Liver (tissue), 9 donors: ENCODE results near the gene MEIS2. TPM values are rescaled to one million over a fixed set of nuclear protein-coding genes. Genes with fewer than 3 reads are reported as not detected.

ENCODE experiments used
- DNase-seq: peaks from one replicate; pipeline ENCODE4 v3.0.0-alpha.2; 2017; ENCODE audit warnings: low spot score
- H3K27ac ChIP-seq, 2 donors: one replicate each; pipeline ENCODE4 v1.7.0; 2013; ENCODE audit warnings: inconsistent platforms in 2 of 2, low read length in 2 of 2, control low read depth in 1 of 2, low read depth in 1 of 2, mild to moderate bottlenecking in 1 of 2
- H3K27me3 ChIP-seq, 4 donors: one replicate each; pipeline versions ENCODE4 v1.6.1 to v1.7.0; 2013; ENCODE audit warnings: low read length in 3 of 4, inconsistent platforms in 1 of 4, mild to moderate bottlenecking in 1 of 4, moderate library complexity in 1 of 4; ENCODE audit not compliant: control insufficient read depth in 4 of 4, insufficient read depth in 4 of 4
- H3K36me3 ChIP-seq, 4 donors: one replicate each; pipeline versions ENCODE4 v1.6.1 to v1.7.0; 2013; ENCODE audit warnings: low read length in 3 of 4, mild to moderate bottlenecking in 3 of 4, low read depth in 1 of 4, moderate library complexity in 1 of 4; ENCODE audit not compliant: control insufficient read depth in 4 of 4, insufficient read depth in 3 of 4
- H3K4me1 ChIP-seq, 4 donors: one replicate each; pipeline versions ENCODE4 v1.6.1 to v1.7.0; 2013; ENCODE audit warnings: low read length in 3 of 4, mild to moderate bottlenecking in 3 of 4, moderate library complexity in 1 of 4; ENCODE audit not compliant: control insufficient read depth in 4 of 4, insufficient read depth in 4 of 4
- H3K4me3 ChIP-seq, 3 donors: one replicate each; pipeline versions ENCODE4 v1.6.1 to v1.7.0; 2013; ENCODE audit warnings: low read length in 3 of 3, control low read depth in 1 of 3, low read depth in 1 of 3, mild to moderate bottlenecking in 1 of 3
- H3K9ac ChIP-seq, 2 donors: one replicate each; pipeline ENCODE4 v1.7.0; 2013; ENCODE audit warnings: low read length in 2 of 2, mild to moderate bottlenecking in 2 of 2, moderate library complexity in 2 of 2, control low read depth in 1 of 2, low read depth in 1 of 2
- H3K9me3 ChIP-seq, 4 donors: one replicate each; pipeline versions ENCODE4 v1.6.1 to v1.7.0; 2013; ENCODE audit warnings: low read length in 3 of 4; ENCODE audit not compliant: control insufficient read depth in 4 of 4
- EGR1 ChIP-seq, 2 donors: IDR thresholded peaks; 2 replicates each; pipeline ENCODE4 v1.6.1; 2016 to 2018; ENCODE audit warnings: antibody characterized with exemption in 2 of 2, low read depth in 2 of 2
- FOXA1 ChIP-seq: IDR thresholded peaks from 2 replicates; pipeline ENCODE4 v1.6.1; 2016; ENCODE audit warnings: antibody characterized with exemption
- FOXA2 ChIP-seq: IDR thresholded peaks from 2 replicates; pipeline ENCODE4 v1.6.1; 2016; ENCODE audit warnings: antibody characterized with exemption
- GABPA ChIP-seq, 2 donors: IDR thresholded peaks in 1 of 2; conservative IDR thresholded peaks in 1 of 2; 2 replicates each; pipeline ENCODE4 v1.6.1; 2016; ENCODE audit warnings: antibody characterized with exemption in 2 of 2, mild to moderate bottlenecking in 1 of 2, moderate library complexity in 1 of 2
- HNF4A ChIP-seq, 2 donors: conservative IDR thresholded peaks; 2 replicates each; pipeline ENCODE4 v1.6.1; 2016; ENCODE audit warnings: antibody characterized with exemption in 2 of 2, mild to moderate bottlenecking in 2 of 2
- HNF4G ChIP-seq: IDR thresholded peaks from 2 replicates; pipeline ENCODE4 v1.6.1; 2016; ENCODE audit warnings: antibody characterized with exemption
- JUND ChIP-seq, 2 donors: IDR thresholded peaks; 2 replicates each; pipeline ENCODE4 v1.6.1; 2016; ENCODE audit warnings: antibody characterized with exemption in 2 of 2
- NR2F2 ChIP-seq: IDR thresholded peaks from 2 replicates; pipeline ENCODE4 v1.6.1; 2016; ENCODE audit warnings: antibody characterized with exemption
- RAD21 ChIP-seq, 2 donors: IDR thresholded peaks; 2 replicates each; pipeline ENCODE4 v1.6.1; 2016; ENCODE audit warnings: antibody characterized with exemption in 2 of 2, mild to moderate bottlenecking in 2 of 2
- RXRA ChIP-seq, 2 donors: IDR thresholded peaks; 2 replicates each; pipeline ENCODE4 v1.6.1; 2017 to 2018; ENCODE audit warnings: antibody characterized with exemption in 2 of 2, mild to moderate bottlenecking in 1 of 2
- SP1 ChIP-seq: IDR thresholded peaks from 2 replicates; pipeline ENCODE4 v1.6.1; 2018; ENCODE audit warnings: antibody characterized with exemption, mild to moderate bottlenecking
- TAF1 ChIP-seq: conservative IDR thresholded peaks from 2 replicates; pipeline ENCODE4 v1.6.1; 2016; ENCODE audit warnings: antibody characterized with exemption, mild to moderate bottlenecking
- YY1 ChIP-seq: IDR thresholded peaks from 2 replicates; pipeline ENCODE4 v1.6.1; 2016; ENCODE audit warnings: antibody characterized with exemption, mild to moderate bottlenecking
- WGBS: extraction: QIAGEN DNeasy Blood & Tissue Kit; methylation state at CpG from one replicate; pipeline ENCODE4 v1.1.7; 2013; 5-methylcytosine and 5-hydroxymethylcytosine counted together
- polyA plus RNA-seq, 2 donors: library from polyadenylated mRNA; stranded (reverse) in 1 of 2; unstranded in 1 of 2; fragments of 200-250 nt in 1 of 2; fragments of >200 nt in 1 of 2; fragmentation: Nextera tagmentation in 1 of 2; extraction: Ambion mirVana in 1 of 2; gene quantifications; one replicate each; pipeline versions ENCODE4 v1.2.1 to v1.2.3, GENCODE V29; 2013 to 2015
- total RNA-seq, 2 donors: library from RNA; depleted of rRNA; stranded (reverse); fragments of >200 nt; gene quantifications; one replicate each; pipeline ENCODE4 v1.2.3, GENCODE V29; 2014
- TF ChIP-seq, protein P1 (sequence below): IDR thresholded peaks from 2 replicates; pipeline ENCODE4 v1.6.1; 2016; ENCODE audit warnings: antibody characterized with exemption
- TF ChIP-seq, protein P2 (sequence below): IDR thresholded peaks from 2 replicates; pipeline ENCODE4 v1.6.1; 2016; ENCODE audit warnings: antibody characterized with exemption
- TF ChIP-seq, protein P3 (sequence below): fragments of 150-350 bp; IDR thresholded peaks from 2 replicates; pipeline ENCODE4 v1.5.1; 2017; ENCODE audit warnings: improper control_type of control experiment, low read depth, low read length; ENCODE audit not compliant: missing input control
- TF ChIP-seq, protein P4 (sequence below): IDR thresholded peaks from 2 replicates; pipeline ENCODE4 v1.6.1; 2016; ENCODE audit warnings: antibody characterized with exemption
- TF ChIP-seq, protein P5 (sequence below): IDR thresholded peaks from 2 replicates; pipeline ENCODE4 v1.6.1; 2016; ENCODE audit warnings: antibody characterized with exemption, mild to moderate bottlenecking
- donor health status: healthy.
- donor health status: healthy.
- donor health status: healthy.
- donor health status: healthy.
- donor health status: healthy.

MEIS2 gene
- total and polyA plus RNA-seq, 4 donors: 3.9 to 12.6 (median 7.6) TPM

DNA sequence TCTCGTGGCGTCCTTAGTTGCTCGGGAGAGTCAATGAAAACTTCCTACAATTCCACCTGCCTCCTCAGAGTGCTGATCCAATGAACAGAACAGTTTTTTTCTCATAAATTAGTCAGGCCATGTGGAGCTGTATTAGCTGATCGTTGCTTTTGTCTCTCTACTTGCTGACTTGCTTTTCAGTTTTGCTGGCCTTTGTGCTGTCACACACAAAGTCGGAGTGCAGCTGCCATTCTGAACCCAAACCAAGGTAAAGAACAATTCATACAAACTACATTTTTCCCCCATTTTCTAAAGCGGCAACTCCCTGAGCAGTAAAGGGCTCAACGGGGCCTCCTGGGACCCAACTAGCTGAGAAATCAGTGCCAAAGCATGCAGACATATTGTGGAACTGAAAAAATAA, 43.1 kb downstream of the MEIS2 start:
- Histone ChIP-seq H3K9me3 (no peaks in the 10 kb centered on the region), H3K9ac (no peak overlapping the region), H3K27me3 (no peaks in the 10 kb centered on the region), H3K36me3 (no peaks in the 10 kb centered on the region), H3K27ac (no peak overlapping the region), H3K4me1 (no peaks in the 10 kb centered on the region), H3K4me3 (no peak overlapping the region)
- WGBS: 94% methylated on average over 7 of the region's 7 CpGs
- TF ChIP-seq NR2F2: no peak
- TF ChIP-seq, protein P1, sequence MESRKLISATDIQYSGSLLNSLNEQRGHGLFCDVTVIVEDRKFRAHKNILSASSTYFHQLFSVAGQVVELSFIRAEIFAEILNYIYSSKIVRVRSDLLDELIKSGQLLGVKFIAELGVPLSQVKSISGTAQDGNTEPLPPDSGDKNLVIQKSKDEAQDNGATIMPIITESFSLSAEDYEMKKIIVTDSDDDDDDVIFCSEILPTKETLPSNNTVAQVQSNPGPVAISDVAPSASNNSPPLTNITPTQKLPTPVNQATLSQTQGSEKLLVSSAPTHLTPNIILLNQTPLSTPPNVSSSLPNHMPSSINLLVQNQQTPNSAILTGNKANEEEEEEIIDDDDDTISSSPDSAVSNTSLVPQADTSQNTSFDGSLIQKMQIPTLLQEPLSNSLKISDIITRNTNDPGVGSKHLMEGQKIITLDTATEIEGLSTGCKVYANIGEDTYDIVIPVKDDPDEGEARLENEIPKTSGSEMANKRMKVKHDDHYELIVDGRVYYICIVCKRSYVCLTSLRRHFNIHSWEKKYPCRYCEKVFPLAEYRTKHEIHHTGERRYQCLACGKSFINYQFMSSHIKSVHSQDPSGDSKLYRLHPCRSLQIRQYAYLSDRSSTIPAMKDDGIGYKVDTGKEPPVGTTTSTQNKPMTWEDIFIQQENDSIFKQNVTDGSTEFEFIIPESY: no peak
- TF ChIP-seq JUND (IDR thresholded peaks at IDR 0.05): no peak
- TF ChIP-seq FOXA2: no peak
- TF ChIP-seq, protein P2, sequence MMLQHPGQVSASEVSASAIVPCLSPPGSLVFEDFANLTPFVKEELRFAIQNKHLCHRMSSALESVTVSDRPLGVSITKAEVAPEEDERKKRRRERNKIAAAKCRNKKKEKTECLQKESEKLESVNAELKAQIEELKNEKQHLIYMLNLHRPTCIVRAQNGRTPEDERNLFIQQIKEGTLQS: no peak
- TF ChIP-seq, protein P3, sequence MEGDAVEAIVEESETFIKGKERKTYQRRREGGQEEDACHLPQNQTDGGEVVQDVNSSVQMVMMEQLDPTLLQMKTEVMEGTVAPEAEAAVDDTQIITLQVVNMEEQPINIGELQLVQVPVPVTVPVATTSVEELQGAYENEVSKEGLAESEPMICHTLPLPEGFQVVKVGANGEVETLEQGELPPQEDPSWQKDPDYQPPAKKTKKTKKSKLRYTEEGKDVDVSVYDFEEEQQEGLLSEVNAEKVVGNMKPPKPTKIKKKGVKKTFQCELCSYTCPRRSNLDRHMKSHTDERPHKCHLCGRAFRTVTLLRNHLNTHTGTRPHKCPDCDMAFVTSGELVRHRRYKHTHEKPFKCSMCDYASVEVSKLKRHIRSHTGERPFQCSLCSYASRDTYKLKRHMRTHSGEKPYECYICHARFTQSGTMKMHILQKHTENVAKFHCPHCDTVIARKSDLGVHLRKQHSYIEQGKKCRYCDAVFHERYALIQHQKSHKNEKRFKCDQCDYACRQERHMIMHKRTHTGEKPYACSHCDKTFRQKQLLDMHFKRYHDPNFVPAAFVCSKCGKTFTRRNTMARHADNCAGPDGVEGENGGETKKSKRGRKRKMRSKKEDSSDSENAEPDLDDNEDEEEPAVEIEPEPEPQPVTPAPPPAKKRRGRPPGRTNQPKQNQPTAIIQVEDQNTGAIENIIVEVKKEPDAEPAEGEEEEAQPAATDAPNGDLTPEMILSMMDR: no peak
- no peak for TF ChIP-seq SP1
- no peak for TF ChIP-seq EGR1 (IDR thresholded peaks at IDR 0.05; ENCODE audit: low read depth in 2 of 2)
- no peak for TF ChIP-seq HNF4A (conservative IDR thresholded peaks at IDR 0.05)
- no peak for TF ChIP-seq YY1
- TF ChIP-seq, protein P4, sequence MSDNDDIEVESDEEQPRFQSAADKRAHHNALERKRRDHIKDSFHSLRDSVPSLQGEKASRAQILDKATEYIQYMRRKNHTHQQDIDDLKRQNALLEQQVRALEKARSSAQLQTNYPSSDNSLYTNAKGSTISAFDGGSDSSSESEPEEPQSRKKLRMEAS: no peak
- TF ChIP-seq RXRA (IDR thresholded peaks at IDR 0.05): no peak
- TF ChIP-seq GABPA (IDR thresholded peaks at IDR 0.05 in 1 of 2, conservative IDR thresholded peaks at IDR 0.05 in 1 of 2): no peak
- no peak for TF ChIP-seq HNF4G
- no peak for TF ChIP-seq RAD21 (IDR thresholded peaks at IDR 0.05)
- no peak for TF ChIP-seq TAF1
- no peak for DNase-seq

DNA sequence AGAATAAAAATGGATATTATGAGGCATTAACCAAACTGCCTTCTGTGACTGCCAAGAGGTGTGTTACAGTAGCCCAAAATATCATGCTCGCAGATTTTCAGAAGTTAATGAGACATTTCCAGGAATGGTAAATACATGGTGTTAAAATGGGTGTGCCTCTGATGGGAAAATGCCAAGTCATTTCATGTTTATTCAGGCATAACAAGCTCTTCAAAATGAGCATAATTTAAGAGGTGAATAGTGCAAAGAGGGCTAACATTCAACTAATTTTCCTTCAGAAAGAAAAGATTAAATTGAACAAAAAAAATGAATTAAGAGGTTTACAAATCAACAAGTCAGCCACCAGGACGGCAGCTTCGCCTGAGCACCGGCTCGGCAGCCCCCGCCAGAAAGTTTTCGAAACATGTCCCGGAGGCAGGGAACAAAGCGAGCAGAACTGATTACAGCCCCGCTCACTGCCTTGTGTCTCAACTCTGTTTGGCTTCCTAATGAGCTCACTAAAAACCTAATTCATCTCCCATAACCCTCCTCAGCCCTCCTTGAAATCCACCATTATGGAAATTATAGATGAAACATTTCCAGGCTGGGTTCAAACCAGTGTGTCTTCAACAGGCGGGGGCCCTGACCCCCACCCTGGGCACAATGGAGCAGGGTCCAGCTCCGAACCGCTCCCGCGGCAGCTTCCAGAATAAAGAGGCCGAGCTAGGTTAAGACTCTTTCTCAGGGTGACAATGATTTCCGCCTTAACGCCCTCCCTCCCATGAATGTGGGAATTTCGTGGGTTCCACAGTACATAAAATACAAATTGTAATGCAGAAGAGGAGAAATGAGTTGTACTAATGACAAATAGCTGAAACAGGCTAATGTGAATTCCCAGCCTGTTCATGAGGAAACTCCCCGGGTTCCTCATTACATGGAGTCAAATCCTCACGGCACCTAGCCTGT, 43.9 kb downstream of the MEIS2 start:
- TF ChIP-seq GABPA (IDR thresholded peaks at IDR 0.05 in 1 of 2, conservative IDR thresholded peaks at IDR 0.05 in 1 of 2) (no peak), HNF4A (conservative IDR thresholded peaks at IDR 0.05) (no peak), NR2F2 (no peak), FOXA1 (no peak), HNF4G (no peak), FOXA2 (no peak), EGR1 (IDR thresholded peaks at IDR 0.05; ENCODE audit: low read depth in 2 of 2) (no peak), JUND (IDR thresholded peaks at IDR 0.05) (no peak), TAF1 (no peak), YY1 (no peak)
- TF ChIP-seq, protein P4: no peak
- TF ChIP-seq, protein P5, sequence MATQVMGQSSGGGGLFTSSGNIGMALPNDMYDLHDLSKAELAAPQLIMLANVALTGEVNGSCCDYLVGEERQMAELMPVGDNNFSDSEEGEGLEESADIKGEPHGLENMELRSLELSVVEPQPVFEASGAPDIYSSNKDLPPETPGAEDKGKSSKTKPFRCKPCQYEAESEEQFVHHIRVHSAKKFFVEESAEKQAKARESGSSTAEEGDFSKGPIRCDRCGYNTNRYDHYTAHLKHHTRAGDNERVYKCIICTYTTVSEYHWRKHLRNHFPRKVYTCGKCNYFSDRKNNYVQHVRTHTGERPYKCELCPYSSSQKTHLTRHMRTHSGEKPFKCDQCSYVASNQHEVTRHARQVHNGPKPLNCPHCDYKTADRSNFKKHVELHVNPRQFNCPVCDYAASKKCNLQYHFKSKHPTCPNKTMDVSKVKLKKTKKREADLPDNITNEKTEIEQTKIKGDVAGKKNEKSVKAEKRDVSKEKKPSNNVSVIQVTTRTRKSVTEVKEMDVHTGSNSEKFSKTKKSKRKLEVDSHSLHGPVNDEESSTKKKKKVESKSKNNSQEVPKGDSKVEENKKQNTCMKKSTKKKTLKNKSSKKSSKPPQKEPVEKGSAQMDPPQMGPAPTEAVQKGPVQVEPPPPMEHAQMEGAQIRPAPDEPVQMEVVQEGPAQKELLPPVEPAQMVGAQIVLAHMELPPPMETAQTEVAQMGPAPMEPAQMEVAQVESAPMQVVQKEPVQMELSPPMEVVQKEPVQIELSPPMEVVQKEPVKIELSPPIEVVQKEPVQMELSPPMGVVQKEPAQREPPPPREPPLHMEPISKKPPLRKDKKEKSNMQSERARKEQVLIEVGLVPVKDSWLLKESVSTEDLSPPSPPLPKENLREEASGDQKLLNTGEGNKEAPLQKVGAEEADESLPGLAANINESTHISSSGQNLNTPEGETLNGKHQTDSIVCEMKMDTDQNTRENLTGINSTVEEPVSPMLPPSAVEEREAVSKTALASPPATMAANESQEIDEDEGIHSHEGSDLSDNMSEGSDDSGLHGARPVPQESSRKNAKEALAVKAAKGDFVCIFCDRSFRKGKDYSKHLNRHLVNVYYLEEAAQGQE: no peak
- DNase-seq: no peak
- Histone ChIP-seq H3K4me1 (no peaks in the 10 kb centered on the region), H3K27me3 (no peaks in the 10 kb centered on the region), H3K36me3 (no peaks in the 10 kb centered on the region), H3K4me3 (no peak overlapping the region), H3K9ac (no peak overlapping the region), H3K27ac (no peak overlapping the region), H3K9me3 (no peaks in the 10 kb centered on the region)
- WGBS: 94% methylated on average over 21 of the region's 21 CpGs
